Measurements from ENCODE around the gene DNMT3B.
"Not testable (repeated sequence)": the region's sequence is repeated elsewhere in the genome, so short reads cannot be mapped to it uniquely, and the experiment has no call there.

The DNMT3B gene

GRCh38 chr20:32763202-32764004, 1.2 kb downstream of the DNMT3B start:
- no peak for DNase-seq

DNA sequence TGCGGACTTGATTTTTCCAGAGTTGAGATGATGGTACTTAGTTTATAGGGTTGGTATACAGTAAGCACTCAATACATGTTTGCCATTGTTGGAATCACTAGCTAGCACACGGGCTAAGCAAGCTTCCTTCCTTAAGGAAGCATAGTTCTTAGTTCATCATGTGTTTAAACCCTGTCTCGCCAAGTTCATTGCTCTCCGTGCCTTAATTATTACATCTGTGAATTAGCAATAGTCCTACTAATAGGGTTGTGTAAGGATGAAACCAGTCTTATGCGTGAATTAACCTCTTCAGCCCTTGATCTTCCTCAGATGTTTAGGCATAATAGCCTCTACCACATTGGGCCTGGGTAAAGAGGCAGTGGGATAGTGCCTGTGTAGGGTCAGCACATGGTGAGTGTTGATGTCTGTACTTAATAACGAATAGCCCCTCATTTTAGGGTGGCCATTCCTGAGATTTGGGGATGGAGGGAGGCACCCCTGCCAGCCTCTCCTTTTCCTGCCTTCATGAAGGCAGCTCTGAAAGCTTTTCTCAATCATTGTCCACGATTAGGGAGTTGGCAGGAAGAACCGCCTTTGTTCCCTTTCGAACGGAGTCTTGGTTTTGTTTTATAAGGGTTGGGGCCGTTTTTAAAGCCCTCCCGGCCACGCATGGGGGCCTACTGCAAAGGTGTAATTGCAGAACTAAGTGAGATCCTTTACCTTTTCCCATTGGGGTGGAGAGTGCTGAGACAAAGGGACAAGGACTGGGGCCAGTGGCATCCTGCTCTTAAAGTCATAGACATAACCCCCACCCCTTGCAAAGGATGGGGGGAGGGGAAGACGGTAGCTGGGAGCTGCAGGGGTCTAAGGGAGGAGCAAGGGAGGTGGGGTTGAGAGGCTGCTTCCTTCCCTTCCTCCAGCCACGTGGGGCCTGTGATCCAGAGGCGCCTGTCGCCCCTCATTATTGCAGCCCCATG, 2.1 kb downstream of the DNMT3B start:
- no peak for DNase-seq

GRCh38 chr20:32765230-32765875, 3.2 kb downstream of the DNMT3B start:
- DNase-seq, result not testable (repeated sequence)

GRCh38 chr20:32767418-32768198, 5.4 kb downstream of the DNMT3B start:
- DNase-seq, result no peak

DNA sequence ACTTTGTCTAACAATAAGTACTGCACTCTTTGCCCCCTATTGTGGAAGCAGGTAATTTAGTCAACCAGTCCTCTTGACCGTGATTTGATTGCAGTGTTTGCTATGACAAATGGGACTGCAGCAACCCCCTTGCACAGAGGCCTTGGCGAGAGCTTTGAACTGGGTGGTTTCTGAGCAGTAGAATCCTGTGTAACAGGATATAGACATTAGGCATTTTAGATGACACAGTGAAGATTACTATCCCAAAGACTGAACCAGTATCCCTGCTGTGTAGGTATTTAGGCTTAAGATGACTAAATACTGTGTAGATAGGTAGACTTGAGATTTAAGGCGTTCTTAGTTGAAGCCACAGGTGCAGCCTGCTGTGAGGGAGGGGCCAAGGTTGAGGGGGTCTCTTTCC, 9.9 kb downstream of the DNMT3B start:
- no peak for DNase-seq

- no peak for DNase-seq
Observed at GRCh38 chr20:32773223-32773622, 11.0 kb downstream of the DNMT3B start.

GRCh38 chr20:32773855-32774254, 11.7 kb downstream of the DNMT3B start:
- DNase-seq, result no peak

- DNase-seq, result no peak
Observed at GRCh38 chr20:32775336-32775991, 13.3 kb downstream of the DNMT3B start.

DNA sequence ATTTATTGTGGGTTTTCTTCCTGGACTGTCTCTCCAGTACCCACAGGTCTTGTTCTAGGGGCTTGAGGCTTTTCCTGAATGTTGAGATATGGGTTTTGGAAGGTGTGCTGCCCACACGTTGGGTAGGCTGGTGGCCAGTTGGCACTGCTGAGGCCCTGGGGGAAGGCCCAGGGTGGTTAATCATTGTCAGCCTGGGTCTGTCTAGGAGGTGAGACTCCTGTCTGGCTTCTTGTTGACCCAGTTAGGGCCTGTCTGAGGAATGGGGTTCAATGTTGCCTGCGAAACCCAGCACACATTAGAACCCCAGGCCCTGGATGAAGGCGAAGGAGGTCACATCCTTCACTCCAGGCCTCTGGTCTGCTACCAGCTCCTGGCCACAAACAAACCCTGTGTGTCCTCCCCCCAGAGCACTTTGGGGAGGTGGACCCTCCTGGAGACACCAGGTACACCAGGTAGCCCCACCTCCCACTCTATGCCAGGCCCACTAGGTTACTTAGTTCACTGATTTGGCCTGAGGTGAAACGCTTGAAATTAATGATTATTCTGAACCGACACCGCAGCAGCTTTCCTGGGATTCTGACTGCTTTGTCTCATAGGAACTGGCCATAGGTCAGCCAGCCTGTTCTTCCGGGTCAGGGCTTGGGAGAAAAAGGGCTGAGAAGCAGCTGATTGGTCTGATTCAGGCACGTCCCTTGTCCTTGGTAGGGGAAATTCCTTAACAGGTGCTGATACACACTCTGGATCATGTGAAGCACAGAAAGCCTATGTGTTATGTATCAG, 15.2 kb downstream of the DNMT3B start:
- no peak for DNase-seq

DNA sequence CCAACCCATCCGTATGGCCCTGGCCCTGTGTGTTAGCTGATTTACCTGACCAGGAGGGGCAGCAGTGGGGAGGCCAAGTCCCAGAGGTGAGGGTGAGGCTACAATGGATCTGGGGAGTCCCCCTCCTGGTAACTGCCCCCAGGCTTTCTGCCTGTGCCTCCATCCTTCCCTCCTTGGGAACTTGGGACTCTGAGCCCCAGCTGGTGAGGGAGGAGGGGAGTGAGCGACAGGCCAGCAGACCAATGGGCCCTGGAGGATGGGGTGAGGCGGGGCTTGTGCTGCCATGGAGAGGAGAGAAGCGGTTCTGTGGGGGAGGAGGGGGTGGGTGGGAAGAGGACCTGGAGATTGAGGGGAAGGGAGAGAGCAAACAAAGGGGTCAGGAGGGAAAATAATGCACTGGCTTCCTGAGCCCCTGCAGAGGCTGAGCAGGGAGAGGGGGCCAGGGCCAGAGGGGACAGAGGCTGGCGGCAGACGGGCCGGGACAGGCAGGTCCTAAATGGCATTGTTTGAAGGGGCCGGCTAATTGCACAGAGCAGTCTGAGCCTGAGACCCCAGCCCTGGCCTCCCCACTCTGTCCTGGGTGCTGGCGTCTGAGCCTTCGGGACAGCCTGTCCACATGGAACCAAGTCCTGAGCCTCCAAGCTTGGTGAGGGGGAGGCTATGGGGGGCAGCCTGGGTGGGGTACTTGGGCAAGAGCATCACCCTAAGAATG, 17.5 kb downstream of the DNMT3B start:
- DNase-seq, result no peak

DNA sequence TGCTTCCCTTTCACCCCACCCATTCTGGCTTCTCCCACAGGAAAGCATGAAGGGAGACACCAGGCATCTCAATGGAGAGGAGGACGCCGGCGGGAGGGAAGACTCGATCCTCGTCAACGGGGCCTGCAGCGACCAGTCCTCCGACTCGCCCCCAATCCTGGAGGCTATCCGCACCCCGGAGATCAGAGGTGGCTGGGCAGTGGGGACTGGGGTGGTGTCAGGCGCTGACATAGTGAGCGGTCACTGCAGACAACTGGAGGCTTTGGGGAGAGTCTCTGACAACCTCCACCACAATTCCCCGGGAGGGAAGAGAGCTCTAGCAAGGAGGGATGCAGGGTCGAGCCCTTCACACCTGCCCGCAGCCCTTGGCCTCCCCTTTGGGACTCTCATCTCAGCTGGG, 18.1 kb downstream of the DNMT3B start:
- DNase-seq, result no peak

DNA sequence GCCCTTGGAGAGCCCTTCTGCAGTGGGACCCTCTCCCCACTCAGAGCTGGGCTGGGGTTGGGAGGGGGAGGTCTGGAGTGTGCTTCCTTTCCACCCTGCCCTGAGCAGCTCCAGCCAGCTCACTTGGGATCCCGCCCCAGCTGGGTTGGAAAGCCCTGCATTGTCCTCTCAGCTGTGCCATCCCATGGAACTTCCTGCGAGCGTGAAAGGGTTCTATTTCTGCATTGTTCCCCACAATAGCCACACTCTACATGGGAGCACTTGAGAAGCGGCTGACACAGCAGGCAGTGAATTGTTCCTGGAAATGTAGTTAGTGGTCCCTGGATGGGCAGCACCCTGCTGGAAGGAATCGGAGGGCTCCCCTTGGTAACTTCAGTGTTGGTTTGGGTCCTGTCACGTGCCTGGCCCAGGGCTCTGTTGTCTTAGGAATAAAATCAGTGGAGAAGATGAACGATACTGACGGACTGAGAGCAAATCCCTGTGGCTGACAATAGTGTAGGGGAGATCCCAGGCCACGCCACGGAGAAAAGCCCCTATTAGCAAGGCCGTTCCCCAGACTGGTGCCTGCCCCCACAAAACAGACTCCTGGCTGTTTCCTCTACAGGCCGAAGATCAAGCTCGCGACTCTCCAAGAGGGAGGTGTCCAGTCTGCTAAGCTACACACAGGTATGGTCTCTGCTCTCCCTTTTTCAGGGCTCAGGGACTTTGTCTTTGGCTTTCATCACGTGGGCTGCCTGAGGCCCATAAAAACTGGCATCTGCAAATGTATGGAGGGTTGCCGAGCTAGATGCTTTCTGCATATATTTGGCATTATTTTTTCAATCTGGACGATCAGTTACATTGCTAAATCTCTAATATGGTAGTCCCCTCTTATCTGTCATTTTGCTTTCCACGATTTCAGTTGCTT, 18.8 kb downstream of the DNMT3B start:
- DNase-seq, result no peak

GRCh38 chr20:32784369-32785080, 22.3 kb downstream of the DNMT3B start:
- DNase-seq, result no peak

DNA sequence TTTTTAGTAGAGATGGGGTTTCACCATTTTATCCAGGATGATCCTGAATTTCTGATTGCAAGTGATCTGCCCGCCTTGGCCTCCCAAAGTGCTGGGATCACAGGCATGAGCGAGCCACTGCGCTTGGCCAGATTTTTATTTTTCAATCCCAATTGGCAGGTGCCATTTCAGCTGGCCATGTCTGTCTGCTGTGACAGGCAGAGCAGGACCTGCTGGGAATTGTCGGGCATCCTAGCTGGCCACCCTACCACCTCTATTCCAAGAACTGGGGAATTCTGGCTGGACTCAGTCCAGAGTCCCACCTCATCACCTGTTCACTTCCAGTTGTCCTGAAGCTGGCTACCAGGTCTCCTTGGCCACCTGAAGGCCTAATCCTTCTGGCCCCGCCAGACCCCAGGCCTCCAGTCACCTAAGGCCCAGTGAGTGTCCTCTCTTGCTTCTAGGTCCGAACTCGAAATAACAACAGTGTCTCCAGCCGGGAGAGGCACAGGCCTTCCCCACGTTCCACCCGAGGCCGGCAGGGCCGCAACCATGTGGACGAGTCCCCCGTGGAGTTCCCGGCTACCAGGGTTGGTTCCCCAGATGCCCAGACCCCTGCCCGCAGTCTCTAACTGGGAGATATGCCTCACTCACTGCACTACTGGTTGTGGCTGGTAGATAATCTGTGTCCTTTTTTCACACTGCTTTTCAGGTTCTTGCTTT, 24.0 kb downstream of the DNMT3B start:
- no peak for DNase-seq

DNA sequence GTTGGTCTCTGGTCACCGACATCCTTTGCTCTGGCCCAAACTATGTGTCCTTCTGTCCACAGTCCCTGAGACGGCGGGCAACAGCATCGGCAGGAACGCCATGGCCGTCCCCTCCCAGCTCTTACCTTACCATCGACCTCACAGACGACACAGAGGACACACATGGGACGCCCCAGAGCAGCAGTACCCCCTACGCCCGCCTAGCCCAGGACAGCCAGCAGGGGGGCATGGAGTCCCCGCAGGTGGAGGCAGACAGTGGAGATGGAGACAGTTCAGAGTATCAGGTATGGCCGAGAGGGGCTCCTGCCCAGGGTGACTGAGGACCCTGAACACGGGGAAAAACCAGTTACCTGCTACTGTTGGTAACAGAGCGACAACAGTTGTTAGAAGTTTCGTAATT, 25.0 kb downstream of the DNMT3B start:
- no peak for DNase-seq

GRCh38 chr20:32789896-32790750, 27.9 kb downstream of the DNMT3B start:
- DNase-seq, result peak; percentile 77

- DNase-seq, result no peak
Observed at GRCh38 chr20:32790751-32791057, 28.5 kb downstream of the DNMT3B start.
